ENCODE measurements around the gene NR3C1.
"Not testable (repeated sequence)": the region's sequence is repeated elsewhere in the genome, so short reads cannot be mapped to it uniquely, and the experiment has no call there.

NR3C1 gene

DNA sequence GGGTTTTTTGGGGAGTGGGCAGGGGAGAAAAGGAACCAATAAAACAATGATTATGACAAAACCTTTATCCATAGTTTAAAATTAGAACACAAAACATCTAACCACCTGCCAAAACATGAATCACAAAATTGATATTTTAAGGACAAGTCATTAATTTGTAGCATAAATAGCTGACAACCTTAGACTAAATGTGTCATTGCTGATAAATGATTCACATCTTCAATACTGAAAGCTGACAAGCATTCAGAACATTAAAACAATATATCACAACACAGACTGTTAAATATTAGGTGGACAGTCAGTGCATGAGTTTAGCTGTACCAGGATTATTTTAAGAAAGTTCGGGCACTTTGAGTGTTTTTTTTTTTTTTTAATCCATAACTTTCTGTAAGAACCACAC, 71.5 kb downstream of the NR3C1 start:
- no peak for DNase-seq

DNA sequence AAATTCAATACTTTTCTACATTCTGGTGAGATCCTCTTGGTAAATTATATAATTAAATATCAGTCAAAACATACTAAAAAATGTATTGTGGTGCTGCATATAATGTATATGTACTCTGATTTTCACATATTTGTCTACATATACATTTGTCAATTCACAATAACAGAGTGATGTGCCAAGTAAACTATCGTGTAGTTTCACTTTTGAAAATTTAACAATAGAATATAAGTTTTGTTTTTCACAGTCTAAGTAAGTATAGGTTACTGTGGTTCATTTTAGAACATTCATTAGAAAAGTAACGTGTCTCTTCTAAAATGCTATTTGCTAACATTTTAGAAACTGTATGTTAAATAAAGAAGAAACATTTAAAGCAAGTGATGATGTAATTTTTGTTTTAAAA, 73.6 kb downstream of the NR3C1 start:
- DNase-seq, result no peak

DNA sequence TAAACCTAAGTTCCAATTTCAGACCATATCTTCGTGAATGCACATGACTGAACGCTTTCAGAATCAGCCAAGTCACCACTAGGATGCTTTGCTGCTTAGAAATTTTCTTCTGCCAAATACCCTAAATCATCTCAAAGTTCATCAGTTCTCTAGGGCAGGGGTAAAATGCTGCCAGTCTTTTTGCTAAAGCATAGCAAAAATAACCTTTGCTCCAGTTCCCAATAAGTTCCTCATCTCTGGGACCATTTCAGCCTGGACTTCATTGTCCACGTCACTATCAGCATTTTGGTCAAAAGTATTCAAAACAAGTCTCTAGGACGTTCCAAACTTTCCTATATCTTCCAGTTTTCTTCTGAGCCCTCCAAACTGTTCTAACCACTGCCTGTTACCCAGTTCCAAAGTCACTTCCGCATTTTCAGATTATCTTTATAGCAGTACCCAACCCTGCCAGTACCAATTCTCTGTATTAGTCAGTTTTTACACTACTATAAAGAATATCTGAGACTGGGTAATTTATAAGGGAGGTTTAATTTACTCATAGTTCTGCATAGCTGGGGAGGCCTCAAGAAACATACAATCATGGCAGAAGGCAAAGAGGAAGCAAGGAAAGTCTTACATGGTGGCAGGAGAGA, 74.8 kb downstream of the NR3C1 start:
- DNase-seq, result no peak

DNA sequence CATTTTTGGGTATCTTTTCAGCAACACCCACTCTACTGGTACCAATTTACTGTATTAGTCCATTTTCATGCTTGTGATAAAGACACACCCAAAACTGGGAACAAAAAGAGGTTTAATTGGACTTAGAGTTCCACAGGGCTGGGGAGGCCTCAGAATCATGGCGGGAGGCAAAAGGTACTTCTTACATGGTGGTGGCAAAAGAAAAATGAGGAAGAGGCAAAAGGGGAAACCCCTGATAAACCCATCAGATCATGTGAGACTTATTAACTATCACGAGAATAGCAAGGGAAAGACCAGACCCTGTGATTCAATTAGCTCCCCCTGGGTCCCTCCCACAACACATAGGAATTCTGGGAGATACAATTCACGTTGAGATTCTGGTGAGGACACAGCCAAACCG, 78.4 kb downstream of the NR3C1 start:
- DNase-seq, result not testable (repeated sequence)

DNA sequence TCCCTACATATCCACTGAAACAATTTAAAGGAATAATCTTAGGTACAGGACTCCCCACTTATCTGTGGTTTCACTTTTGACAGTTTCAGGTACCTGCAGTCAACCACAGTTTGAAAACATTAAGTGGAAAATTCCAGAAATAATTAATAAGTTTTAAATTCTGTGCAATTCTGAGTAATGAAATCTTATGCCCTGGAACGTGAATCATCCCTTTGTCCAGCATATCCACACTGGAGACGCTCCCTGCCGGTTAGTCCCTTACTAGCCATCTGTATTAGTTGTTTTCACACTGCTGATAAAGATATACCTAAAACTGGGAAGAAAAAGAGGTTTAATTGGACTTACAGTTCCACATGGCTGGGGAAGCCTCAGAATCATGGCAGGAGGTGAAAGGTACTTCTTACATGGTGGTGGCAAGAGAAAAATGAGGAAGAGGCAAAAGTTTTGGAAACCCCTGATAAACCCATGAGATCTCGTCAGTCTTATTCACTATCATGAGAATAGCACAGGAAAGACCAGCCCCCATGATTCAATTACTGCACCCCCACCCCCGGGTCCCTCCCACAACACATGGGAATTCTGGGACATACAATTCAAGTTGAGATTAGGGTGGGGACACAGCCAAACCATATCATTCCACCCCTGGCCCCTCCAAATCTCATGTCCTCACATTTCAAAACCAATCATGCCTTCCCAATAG, 80.4 kb downstream of the NR3C1 start:
- DNase-seq, result not testable (repeated sequence)

DNA sequence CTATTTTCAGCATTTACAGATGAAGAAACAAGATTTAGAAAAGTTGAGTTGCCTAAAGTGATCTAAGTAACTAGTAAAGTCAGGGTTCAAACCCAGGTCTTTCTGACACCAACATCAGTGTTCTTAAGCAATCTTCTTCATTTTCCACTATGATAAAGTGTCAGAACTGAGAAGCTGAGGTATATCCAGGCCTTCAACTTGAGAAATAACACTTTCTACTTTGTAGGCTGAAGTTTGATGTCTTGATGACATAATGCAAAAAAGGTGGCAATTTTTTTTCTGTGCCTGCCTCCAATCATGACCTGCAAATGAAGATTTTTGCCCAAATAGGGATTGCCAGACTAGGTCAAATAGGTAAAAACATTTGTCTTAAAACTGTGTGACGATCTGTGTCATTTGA, 81.3 kb downstream of the NR3C1 start:
- no peak for DNase-seq

DNA sequence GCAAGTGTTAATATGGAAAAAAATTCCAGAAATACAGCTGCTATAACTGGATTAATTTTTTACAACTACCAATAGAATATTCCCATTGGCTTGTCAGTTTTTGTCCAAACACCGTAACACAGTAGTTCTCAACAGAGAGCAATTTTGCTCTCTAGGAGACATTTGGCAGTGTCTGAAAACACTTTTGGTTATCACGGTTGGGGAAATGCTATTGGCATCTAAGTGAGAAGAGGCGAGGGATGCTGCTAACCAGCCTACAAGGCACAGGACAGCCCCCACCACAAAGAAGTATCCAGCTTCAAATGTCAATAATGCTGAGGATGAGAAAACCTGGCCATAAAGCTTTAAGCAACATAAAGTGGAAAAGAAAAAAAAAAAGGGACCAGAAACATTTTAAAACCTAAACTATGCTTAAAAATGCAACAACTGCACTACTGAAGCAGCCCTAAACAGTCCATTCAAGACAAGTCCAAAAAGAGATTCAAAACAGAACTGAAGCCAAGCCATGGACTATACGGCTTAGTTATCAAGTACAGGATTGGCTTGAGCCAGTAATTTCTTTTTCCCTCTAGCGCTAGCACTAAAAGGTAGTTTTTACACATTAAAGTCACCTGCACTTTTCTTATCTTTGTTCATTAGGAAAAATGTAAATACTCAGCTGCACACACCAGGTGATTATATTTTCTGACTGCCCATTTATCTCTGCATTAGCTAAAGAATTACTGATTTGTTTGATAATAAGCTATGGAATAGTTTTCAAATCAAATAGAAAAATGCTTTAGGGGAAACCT, 83.9 kb downstream of the NR3C1 start:
- no peak for DNase-seq

DNA sequence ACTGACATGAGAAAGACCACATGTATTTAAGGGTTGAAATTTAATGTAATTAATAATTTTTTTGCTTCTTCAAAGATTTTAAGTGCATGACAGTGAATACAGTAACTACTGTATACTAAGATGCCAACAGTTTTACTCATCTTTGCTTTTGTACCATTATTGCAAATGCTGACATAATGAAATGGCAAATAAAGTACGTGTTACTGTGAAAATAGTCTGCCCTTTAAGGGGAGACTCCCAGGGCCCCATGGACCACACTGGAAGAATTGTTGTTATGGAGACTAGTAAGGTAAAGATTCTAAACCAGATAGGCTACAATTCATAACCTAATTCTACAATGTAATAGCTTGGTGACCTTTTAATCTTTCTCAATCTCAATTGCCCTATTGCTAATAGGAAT, 84.7 kb downstream of the NR3C1 start:
- no peak for DNase-seq

DNA sequence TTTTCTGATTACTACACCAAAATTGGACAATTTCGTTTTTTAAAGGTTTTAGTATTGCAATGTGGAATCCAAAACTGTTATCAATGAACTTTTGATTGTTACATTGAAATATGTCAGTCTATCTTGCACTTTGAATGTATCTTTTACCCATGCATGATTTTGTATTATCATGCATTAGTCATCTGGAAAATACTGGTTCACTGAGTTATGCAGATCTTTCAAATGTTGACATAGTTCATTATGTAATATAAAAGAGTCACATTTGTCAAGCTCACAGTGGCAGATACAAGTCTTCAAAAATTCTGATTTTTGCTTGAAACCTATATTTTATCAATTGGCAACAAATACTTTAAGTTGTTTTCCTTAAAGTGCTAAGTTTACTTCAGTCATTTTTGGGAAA, 85.2 kb downstream of the NR3C1 start:
- DNase-seq, result no peak

DNA sequence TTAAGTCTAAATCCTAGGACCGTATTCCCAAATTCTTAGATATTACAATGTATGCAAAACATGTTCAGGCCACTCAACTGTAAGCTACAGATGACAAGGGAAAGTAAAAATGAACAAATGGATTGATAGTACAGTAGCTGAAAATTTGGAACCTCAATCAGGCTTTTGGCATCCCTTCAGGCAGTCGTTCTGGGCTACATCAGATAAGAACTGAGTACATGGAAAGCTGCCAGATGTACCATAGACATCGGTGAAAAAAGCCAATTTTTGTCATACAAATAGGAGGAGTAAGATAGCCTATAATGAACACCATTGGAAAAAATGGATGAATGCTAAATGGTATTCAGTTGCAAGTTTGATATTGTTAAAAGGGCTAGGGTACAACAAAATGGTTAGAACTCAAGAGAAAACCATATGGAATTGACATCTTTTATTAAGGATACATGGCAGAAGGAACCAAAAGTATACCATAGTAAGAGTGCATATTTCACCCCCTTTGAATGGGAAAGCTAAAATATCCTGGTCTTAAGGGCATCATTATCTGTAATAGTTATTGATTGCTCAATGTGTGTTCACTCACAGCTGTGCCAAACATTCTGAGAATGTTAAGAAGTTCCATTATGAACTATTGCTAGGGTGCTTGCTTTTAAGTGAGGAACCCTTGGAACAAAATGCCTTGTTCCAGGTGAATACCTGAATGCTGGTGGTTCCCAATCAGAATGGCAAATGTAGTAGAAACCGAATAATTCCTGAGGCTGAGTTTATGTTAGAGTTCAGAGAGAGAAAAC, 86.4 kb downstream of the NR3C1 start:
- no peak for DNase-seq

DNA sequence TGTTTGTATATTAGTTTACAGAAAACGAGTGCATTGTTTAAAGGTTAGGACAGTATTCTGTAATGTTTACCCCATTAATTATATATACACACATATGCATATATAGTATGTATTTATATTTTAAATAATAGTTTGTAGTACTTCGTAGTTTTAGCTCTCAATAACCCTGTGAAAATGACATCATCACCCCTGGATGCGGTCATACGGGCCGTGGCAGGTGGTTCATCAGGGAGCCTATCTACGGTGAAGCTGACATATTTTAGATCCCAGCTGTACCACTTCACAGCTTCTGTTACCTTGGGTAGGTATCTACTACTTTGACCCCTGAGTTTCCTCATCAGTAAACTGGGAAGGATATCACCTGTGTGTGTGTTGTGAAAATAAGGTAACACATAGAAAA, 87.1 kb downstream of the NR3C1 start:
- no peak for DNase-seq

DNA sequence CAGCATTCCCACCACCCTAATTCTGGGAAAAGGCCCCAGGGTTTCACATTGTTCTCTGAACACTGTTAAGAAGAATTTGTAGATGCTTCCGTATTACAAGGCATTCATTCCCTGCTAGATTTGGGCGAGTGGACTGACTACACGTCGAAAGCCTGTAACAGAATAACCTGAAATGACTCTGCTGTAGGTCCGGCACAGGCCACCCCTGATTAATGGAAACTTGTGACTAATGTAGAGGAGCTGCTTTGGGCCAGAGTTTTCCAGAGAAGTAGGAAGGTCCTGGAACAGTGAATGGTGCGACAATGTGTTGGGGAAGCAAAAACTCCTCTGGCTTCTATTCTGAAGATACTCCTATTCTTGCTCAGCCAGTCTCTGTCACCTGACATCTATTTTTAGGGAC, 87.6 kb downstream of the NR3C1 start:
- DNase-seq, result no peak

DNA sequence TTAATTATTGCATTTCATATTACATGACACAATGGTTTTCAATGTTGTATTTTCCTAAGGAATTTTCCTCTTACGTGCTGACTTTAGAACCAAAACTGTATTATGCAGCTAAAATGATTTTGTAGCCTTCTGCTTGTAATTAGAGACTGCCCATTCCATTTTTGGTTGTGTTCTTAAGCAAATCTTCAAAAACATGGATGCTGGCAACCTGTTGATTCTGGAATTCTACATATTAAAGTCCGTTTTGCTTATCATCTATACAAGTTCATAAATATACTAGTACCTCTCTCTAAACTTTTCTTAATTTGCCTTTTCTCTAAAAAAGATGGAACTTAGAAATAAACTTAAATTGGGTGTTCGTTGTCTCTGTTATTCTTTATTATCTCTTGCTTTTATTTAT, 88.3 kb downstream of the NR3C1 start:
- no peak for DNase-seq

DNA sequence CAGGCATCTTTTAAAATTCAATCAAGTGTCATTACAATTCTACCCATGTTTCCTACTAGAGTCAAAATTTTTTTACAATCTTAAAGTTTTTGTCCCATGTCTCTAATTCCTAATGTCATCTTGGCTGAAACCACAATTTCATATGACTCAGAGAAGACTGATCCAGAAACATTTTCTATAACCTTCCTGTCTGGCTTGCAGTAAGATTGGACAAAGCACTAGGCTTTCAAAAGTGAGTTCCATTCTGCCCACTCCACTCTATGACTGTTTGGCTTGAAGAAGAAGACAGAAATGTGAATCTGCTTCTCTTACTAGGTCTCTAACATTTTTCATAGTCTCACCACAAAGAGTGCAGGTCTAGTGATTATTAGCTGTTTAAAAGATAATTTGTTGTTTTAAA, 88.8 kb downstream of the NR3C1 start:
- DNase-seq, result no peak

DNA sequence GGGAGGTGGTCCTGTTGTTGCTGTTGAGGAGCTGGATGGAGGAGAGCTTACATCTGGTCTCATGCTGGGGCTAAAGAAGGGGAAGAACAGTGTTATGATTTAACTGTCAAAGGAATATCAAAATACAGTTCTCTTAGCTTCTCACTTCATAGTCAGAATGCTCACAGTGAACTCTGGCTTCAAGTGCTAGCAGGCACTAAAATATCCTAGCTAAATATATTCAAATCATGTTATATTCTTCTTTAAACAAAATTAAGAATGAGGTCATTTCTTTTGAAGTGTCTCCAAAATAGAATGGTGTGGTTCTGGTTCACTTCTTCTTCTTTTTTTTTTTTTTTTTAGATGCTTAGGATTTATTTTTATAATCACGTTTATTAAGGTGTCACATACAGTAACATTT, 89.4 kb downstream of the NR3C1 start:
- DNase-seq, result no peak

DNA sequence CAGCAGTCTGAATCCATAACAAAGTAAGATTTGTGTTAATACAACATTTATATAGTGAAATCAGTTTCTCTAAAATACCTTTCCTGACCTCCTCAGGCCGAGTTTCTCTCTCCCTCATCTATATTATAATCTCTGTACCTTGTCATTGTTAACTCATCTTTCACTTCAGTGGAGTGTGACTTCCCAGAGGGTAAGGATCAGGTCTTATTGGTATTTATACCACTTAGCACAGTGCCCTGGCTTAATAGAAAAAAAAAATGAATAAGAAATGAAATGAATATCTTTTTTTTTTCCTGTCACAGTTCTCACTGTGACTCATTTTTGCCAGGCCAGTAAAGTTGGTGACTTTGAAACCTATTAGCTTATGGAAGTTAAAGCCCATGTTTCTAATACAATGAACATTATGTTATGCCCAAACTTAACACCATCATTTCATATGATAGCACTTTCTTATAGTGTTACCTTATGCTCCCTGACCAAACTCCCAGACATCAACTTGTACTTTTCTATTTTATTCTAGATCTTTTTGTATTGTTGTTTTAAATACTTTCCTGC, 90.1 kb downstream of the NR3C1 start:
- no peak for DNase-seq

DNA sequence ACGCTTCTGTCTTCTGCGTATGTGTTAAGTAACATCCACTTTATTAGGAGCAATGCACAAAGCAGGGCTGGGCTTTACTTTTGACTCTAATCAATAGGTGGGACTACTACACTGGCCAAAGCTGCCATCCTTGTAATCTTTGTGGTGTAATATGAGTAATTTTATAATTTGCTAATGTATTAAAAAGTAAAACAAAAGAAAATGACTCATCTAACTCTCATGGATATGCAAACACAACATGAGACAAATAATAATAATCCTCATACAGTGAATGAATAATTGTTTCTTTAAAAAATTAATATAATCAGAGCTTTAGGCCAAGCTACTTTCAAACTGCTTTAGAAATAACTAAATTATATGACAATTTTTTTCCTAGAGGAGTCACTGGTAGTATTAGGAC, 90.7 kb downstream of the NR3C1 start:
- no peak for DNase-seq

DNA sequence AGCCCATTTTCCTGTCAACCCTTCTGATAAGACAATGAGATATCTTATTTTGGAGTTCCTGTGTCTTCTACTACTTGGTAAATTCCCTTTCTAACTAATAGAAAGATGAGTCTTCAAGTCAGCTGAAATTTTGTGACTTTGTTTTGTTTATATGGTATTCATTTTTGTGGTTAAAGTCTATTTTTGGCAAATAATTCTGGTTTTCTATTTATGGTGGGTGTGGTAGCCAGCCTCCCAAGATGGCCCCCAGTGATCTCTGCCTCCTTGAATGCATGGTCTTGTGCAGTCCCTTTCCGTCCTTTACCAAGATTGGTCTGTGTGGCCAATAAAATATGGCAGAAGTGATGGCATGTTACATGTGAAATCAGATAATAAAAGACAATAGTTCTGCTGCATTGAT, 91.5 kb downstream of the NR3C1 start:
- DNase-seq, result no peak

DNA sequence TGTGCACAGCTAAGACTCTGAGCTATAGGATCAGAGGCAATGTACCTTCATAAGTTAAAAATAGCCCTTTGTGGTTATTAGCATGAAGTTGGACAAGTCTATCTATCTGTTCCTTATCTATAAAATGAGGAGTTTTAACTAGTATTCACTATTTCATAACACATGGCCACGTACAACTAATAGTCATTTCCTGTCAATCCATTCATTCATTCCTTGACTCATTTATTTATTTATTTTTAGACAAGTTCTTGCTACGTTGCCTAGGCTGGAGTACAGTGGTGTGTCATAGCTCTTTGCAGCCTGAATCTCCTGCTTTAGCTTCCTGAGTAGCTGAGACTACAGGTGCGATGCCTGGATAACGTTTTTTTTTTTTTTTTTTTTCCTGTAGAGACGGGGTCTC, 92.1 kb downstream of the NR3C1 start:
- no peak for DNase-seq

DNA sequence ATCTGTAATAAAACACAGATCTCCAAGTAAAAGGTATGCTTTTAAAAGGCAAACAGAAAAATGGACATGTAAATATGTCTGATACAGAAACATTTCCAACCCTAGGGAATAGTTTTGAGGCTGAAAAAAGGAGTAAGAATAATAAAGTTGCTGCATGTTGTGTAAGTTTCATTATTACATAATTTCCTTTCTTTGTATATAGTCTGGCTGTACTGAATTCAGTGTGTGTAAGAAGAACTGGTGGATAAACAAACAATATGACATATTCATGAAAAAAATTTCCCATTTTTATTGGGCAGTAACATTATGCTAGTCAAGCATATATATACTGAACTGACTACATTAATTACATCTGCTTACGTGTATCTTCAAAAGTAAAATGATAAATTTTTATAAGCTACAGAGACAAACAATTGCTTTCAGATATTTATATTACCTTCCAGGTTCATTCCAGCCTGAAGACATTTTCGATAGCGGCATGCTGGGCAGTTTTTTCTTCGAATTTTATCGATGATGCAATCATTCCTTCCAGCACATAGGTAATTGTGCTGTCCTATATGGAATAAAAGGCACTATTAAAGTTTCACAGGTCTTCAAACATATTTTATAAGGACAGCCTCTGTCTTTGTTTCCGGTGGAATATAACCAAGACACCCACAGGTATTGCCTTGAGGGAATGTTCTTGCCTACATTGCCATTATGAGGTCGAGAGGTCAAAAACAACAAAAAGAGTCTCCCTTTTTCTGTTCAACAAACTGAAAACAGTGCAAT, 93.6 kb downstream of the NR3C1 start:
- DNase-seq, result no peak

DNA sequence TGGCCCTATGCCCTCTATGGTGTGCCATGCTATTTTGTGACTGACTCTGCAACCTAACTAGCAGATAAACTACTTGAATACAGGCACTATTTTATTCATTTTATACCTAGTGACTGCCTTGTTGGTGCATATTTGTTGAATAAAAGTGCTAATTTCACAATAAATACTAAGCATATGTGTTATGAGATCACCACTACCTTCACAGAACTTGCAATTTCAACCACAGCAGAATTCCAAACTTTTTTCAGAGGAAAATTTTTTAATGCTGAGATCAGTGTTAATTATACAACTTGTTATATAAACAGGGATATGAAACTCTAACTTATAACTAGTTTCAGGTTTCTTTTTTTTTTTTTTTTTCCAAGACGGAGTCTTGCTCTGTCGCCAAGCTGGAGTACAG, 94.8 kb downstream of the NR3C1 start:
- DNase-seq, result no peak

DNA sequence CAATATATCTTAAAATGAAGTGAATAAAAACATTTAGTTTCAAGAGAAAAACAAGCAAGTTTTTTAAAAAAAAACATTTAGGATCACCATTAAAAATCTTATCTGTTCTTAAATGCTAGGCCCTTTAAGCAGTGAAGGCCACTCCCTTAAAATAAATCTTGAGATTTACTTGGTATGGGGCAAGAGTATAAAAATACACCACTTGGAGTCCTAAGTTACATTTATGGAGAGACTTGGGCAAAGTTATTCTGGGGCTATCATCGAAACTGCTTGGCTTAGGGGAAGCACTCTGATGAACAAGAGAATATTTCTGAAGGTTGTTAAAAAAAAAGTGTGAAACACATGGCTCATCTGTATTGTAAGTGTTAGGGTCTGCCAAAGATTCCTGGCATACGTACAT, 97.4 kb downstream of the NR3C1 start:
- no peak for DNase-seq

Data from NCI-H526 (cell line).